ENCODE data around the gene A3GALT2. TPM values are rescaled to one million over a fixed set of nuclear protein-coding genes. Genes with fewer than 3 reads are reported as not detected.

A3GALT2 gene
- total RNA-seq, 1 experiment from 2014 or later, result not detected

GRCh38 chr1:33266766-33267165 lies 54.1 kb downstream of the A3GALT2 start:
- intact Hi-C loops (cut with micrococcal nuclease; ENCODE audit: unreplicated experiment), result no loop called here
- TF ChIP-seq TCF7L2 (IDR thresholded peaks at IDR 0.05; ENCODE audit: low read depth, low read length) (no peak), POLR2AphosphoS5 (IDR thresholded peaks at IDR 0.05; ENCODE audit: low read depth, low read length) (no peak), CTCF (IDR thresholded peaks at IDR 0.05) (no peak), SIN3A (IDR thresholded peaks at IDR 0.05; ENCODE audit: borderline replicate concordance, insufficient read depth, low read depth, low read length) (no peak)
- TF ChIP-seq, protein P1, sequence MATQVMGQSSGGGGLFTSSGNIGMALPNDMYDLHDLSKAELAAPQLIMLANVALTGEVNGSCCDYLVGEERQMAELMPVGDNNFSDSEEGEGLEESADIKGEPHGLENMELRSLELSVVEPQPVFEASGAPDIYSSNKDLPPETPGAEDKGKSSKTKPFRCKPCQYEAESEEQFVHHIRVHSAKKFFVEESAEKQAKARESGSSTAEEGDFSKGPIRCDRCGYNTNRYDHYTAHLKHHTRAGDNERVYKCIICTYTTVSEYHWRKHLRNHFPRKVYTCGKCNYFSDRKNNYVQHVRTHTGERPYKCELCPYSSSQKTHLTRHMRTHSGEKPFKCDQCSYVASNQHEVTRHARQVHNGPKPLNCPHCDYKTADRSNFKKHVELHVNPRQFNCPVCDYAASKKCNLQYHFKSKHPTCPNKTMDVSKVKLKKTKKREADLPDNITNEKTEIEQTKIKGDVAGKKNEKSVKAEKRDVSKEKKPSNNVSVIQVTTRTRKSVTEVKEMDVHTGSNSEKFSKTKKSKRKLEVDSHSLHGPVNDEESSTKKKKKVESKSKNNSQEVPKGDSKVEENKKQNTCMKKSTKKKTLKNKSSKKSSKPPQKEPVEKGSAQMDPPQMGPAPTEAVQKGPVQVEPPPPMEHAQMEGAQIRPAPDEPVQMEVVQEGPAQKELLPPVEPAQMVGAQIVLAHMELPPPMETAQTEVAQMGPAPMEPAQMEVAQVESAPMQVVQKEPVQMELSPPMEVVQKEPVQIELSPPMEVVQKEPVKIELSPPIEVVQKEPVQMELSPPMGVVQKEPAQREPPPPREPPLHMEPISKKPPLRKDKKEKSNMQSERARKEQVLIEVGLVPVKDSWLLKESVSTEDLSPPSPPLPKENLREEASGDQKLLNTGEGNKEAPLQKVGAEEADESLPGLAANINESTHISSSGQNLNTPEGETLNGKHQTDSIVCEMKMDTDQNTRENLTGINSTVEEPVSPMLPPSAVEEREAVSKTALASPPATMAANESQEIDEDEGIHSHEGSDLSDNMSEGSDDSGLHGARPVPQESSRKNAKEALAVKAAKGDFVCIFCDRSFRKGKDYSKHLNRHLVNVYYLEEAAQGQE (IDR thresholded peaks at IDR 0.05; ENCODE audit: insufficient read depth in 1 of 2, low read depth in 2 of 2, low read length in 1 of 2), result no peak
- CTCF ChIA-PET, result no interaction called here

GRCh38 chr1:33265780-33266605 lies 54.9 kb downstream of the A3GALT2 start:
- in situ Hi-C loops (cut with HindIII; ENCODE audit: low pct_unique_long_range_greater_than_20kb, low sequenced_read_pairs) (no loop called here), intact Hi-C loops (cut with micrococcal nuclease; ENCODE audit: unreplicated experiment) (no loop called here)
- H3K4me1 ChIP-seq (ENCODE audit: control insufficient read depth, insufficient read depth, low read length), result no peaks in the 10 kb centered on the region
- no peak for DNase-seq (ENCODE audit: low read depth, low spot score)
- H3K36me3 ChIP-seq (ENCODE audit: control insufficient read depth, insufficient read depth, low read length), result no peaks in the 10 kb centered on the region
- H3K27me3 ChIP-seq (ENCODE audit: control insufficient read depth, insufficient read depth, low read length), result no peaks in the 10 kb centered on the region
- BruUV-seq (replicated peaks), result no TSS peak
- ChIA-PET POLR2A (no interaction called here), CTCF (interaction anchor here (0.5 kb wide), 1 partner anchor 166 kb away, joined by 7 read pairs; no protein-coding TSS in a partner anchor)
- no peak overlapping the region for H3K4me3 ChIP-seq (ENCODE audit: low read depth in 2 of 2, low read length in 2 of 2)
- no peak for ATAC-seq
- no peak for TF ChIP-seq SIN3A (IDR thresholded peaks at IDR 0.05; ENCODE audit: borderline replicate concordance, insufficient read depth, low read depth, low read length)
- TF ChIP-seq, protein P1 (IDR thresholded peaks at IDR 0.05; ENCODE audit: insufficient read depth in 1 of 2, low read depth in 2 of 2, low read length in 1 of 2), result no peak
- no peak for TF ChIP-seq POLR2AphosphoS5 (IDR thresholded peaks at IDR 0.05; ENCODE audit: low read depth, low read length)
- no peak for TF ChIP-seq CTCF (IDR thresholded peaks at IDR 0.05)
- no peak for TF ChIP-seq TCF7L2 (IDR thresholded peaks at IDR 0.05; ENCODE audit: low read depth, low read length)
- H3K9me3 ChIP-seq (ENCODE audit: control insufficient read depth, insufficient read depth, low read depth, low read length), result no peaks in the 10 kb centered on the region
- no peak overlapping the region for H3K27ac ChIP-seq (ENCODE audit: low read length)

More at GRCh38 chr1:33266766-33267165, 54.1 kb downstream of the A3GALT2 start:
- no TSS peak for BruUV-seq (replicated peaks)
- in situ Hi-C loops (cut with HindIII; ENCODE audit: low pct_unique_long_range_greater_than_20kb, low sequenced_read_pairs), result no loop called here
- Histone ChIP-seq H3K4me3 (ENCODE audit: low read depth in 2 of 2, low read length in 2 of 2) (no peak overlapping the region), H3K36me3 (ENCODE audit: control insufficient read depth, insufficient read depth, low read length) (no peaks in the 10 kb centered on the region), H3K27ac (ENCODE audit: low read length) (no peak overlapping the region), H3K9me3 (ENCODE audit: control insufficient read depth, insufficient read depth, low read depth, low read length) (no peaks in the 10 kb centered on the region), H3K27me3 (ENCODE audit: control insufficient read depth, insufficient read depth, low read length) (no peaks in the 10 kb centered on the region), H3K4me1 (ENCODE audit: control insufficient read depth, insufficient read depth, low read length) (no peaks in the 10 kb centered on the region)
- POLR2A ChIA-PET, result no interaction called here
- DNase-seq (ENCODE audit: low read depth, low spot score) (no peak), ATAC-seq (no peak)
